8988T (cell line): ENCODE measurements around the gene ADGRL3.
"Not testable (repeated sequence)": the region's sequence is repeated elsewhere in the genome, so short reads cannot be mapped to it uniquely, and the experiment has no call there.

ENCODE experiments used
- DNase-seq: peaks from one replicate; pipeline ENCODE4 v3.0.0; 2011

ADGRL3 gene

GRCh38 chr4:61373901-61374440, 173.8 kb downstream of the ADGRL3 start:
- DNase-seq: no peak

DNA sequence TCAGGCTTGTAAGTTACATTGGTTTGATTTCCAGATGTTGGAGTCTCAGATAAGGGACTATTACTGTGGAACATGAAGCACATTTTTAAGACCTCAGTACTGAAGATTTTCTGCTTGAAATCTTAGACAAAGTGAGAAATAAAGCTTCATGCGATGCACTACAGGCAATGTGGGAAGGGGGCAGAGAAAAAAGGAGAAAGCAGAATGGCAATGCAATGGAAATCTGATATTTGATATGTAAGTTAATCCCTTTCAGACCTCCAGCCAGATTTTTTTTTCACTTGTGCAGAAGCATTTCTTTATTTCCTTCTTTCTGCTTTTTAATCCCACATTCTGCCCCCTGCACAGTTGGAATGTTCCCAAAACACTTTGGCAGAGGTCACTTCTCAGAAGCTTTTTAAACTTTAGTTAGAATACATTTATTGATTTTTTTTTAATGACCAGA, 174.3 kb downstream of the ADGRL3 start:
- DNase-seq: no peak

DNA sequence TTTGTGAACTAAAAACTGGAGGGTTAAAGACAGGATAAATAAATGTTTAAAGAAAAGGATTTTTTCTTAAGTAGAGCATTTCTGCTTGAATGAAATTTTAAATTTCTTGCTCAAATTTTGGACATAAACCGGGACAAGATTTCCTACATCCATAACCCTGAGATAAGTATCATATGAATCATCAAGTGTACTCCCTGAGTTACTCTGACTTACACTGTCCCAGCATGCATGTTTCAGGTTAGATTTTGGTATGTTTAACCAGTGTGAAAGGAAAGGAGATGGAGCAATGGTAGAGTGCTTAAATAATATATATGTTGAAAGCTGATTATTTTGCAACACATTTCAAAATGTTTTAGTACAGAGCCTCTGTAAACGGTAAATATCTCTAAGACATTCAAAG, 175.2 kb downstream of the ADGRL3 start:
- no peak for DNase-seq

DNA sequence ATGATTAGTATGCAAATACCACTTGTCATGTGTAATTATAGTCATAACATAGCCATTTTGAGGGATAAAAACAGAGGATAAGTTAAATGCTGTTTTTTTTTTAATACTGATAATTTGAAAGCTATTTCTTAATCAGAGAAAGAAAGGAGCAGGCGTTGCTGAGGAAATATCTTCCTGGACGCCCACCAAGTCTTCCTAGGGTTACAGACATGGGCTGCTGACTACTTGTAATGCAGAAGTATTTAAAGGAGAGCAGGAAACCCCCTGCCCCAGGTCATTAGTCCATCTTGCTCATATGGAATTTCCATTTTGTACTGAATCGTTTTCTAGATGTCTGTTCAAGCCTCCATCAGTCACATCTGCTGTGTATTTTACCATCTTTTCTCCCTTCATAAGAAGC, 176.2 kb downstream of the ADGRL3 start:
- no peak for DNase-seq

GRCh38 chr4:61379406-61379805, 179.3 kb downstream of the ADGRL3 start:
- DNase-seq: no peak

DNA sequence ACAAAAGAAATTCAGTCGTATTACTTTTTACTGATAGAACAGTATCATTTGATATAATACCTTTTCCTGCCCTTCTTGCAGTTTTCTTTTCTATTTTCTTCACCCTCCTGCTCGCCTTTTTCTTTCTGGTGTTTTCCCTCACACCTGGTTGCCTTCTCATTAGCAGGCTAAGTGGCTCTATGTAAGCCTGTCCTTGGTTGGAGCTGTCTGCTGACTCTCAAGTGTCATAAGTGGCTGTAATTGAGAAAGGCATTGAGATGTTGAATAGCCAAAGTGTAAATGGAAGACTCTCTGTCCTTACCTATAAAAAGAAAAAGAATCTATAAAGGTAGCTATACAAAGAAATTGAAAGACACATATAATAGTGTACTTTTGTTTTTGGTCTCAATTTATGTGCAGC, 180.7 kb downstream of the ADGRL3 start:
- DNase-seq: no peak

- DNase-seq: no peak
These were observed 185.1 kb downstream of the ADGRL3 start for GRCh38 chr4:61385256-61385655.

DNA sequence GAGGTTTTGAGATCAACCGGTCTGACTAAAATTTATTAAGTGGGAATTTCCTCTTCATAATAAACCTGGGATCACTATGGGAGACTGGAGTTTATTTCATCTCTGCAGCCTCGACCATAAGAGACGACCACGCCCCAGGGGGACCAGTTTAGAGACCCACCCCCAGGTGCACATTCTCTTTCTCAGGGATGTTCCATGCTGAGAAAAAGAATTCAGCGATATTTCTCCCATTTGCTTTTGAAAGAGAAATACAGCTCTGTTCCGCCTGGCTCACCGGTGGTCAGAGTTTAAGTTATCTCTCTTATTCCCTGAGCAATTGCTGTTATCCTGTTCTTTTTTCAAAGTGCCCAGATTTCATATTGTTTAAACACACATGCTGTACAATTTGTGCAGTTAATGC, 187.2 kb downstream of the ADGRL3 start:
- not testable (repeated sequence) for DNase-seq

DNA sequence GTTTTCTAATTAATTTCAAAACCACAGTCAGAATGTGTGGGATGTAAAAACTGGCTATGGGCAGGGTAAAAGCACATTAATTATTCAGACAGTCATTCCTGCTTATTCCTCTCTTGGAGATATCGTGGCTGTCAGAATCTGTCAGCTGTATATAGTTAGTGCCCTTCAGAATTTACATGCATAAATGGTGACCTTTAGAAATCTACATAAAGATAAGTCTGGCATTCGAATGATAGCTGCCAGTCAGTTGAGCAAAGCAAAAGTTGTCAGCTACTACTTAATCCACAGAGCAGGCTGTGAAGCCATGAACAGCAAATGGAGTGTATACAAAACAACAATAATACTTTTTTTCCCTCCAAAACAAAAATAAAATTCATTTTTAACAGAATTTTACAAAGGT, 189.5 kb downstream of the ADGRL3 start:
- no peak for DNase-seq

DNA sequence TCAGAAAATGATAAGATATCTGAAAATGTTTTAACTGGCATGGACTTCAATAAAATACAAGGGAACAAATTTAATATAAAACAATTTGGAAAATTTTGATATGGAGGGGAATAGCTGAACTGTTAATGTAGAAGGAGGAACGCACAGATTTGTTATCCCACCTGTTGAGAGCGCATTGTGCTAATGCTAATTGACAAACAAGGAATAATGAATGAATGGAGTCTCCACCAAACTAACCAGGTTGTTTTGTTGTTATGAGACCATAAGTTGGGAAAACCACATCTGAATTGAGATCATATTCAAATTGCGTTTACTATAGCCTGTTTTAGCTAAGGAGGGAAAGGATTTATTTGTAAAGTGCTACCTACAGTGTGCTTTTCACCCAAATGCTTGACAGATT, 195.6 kb downstream of the ADGRL3 start:
- DNase-seq: no peak

DNA sequence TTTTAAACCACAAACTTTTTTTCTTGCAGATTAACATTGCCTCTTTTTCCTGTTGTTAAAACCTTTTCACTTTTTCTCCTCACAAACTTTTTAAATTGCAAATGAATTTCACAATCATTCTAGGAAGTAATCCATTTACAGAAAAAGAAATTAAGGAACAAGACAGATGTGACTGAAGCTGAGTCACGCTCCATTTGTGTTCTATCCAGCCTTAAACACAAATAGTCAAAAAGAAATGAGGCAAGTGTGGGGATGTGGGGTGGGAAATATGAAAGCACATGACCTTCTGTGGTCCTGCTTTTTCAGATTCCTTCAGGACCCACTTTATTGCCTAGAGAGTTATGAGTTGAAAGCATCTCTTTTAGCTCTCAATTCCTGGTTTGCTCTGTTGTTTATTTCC, 197.0 kb downstream of the ADGRL3 start:
- DNase-seq: no peak

DNA sequence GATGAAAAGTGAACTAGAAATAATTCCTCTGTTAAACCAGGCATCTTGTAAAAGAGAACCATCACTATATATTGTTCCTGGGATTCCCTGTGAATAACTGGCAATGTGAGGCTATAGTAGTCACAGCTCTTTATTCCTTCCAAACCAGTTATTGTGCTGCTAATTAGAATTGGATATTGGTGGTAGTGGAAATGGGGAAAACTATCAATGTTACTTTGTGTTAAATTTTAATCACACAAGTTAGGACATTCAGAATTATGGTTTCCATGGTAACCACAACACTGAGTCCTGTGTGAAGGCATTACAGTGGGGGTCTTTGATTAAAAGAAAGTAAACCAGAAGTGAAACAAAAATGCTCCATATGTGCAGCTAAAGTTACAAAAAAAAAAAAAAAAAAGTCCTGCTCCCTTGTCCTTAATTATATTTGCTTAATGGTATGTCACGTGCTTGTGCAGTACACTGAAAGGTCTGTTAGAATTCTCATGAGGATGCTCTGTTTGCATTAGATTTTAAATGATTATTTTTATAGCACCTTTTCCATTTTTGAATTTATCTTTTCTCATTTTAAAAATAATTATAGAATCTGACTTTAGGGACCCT, 200.4 kb downstream of the ADGRL3 start:
- DNase-seq: no peak

GRCh38 chr4:61401771-61402170, 201.6 kb downstream of the ADGRL3 start:
- no peak for DNase-seq

DNA sequence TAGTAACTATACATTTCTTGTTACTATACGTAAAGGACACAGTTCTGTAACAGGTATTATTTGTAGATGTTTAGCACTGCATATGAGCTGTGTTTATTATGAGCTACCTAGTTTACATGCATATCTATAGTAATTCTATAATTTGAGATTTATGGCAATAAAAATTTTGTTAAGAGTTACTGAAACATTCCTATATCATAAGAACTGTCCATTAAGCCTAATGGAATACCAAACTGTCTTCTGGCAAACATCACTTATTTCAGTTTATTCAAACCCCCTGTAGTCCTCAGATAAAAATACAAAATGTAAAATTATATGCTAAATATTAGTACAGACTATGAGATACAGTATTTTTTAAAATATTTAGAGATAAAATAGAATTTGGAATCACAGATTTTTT, 205.2 kb downstream of the ADGRL3 start:
- no peak for DNase-seq

- DNase-seq: no peak
These were observed 206.6 kb downstream of the ADGRL3 start for GRCh38 chr4:61406677-61407076.

GRCh38 chr4:61407642-61408618, 207.8 kb downstream of the ADGRL3 start:
- no peak for DNase-seq

DNA sequence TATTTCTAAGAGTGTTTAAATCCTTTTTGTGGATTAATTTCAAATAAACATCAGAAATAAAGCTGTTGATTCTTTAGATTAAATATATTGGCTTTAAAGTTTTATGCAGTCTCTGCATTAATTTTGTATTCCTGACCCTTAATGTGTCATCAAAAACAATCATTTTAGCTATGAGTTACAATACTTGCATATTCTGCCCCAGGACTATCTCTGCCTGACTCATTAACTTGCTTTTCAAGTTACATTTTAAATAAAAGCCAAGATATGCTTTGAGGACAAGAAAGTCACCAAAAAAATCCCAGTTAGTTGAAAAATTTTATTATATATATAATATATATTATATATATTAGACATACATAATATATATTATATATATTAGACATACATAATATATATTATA, 208.7 kb downstream of the ADGRL3 start:
- no peak for DNase-seq

- DNase-seq: no peak
These were observed 211.1 kb downstream of the ADGRL3 start for GRCh38 chr4:61411241-61411640.

DNA sequence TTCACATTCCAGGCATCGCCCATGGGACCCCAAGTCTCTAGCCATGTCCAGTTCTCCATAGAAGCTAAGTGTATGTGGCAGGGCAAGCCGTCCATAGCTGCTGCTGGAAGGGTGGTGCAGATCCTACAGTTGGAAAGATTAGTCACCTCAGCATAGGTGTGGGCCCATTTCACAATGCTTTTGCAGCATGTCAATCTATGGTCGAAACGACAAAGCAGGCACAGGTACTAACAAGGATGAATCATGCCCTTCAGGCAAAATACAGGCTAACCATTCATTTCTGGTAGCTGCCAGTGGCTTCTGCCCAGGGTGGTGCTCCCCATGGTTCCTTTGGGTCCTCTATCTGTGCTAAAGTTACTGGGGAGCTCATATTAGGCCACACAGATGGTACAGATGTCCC, 225.2 kb downstream of the ADGRL3 start:
- no peak for DNase-seq

DNA sequence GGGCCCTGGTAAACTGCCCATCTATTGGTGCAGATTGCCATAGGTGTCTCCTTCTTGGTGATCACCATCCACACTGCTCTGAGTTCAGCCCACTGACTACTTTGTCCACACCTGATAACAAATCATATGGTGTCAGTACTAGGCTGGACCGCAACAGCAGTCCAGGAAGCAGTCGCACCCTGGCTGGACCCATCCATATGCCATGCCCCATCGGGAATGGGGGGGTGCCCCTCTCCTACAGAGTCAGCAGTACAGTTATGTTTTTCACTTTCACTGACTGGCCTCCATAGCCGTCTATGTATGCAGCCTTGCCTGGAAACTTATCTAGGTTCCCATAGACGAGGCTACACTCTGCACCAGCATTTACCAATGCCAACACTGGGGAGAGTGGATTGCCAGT, 226.1 kb downstream of the ADGRL3 start:
- DNase-seq: no peak

DNA sequence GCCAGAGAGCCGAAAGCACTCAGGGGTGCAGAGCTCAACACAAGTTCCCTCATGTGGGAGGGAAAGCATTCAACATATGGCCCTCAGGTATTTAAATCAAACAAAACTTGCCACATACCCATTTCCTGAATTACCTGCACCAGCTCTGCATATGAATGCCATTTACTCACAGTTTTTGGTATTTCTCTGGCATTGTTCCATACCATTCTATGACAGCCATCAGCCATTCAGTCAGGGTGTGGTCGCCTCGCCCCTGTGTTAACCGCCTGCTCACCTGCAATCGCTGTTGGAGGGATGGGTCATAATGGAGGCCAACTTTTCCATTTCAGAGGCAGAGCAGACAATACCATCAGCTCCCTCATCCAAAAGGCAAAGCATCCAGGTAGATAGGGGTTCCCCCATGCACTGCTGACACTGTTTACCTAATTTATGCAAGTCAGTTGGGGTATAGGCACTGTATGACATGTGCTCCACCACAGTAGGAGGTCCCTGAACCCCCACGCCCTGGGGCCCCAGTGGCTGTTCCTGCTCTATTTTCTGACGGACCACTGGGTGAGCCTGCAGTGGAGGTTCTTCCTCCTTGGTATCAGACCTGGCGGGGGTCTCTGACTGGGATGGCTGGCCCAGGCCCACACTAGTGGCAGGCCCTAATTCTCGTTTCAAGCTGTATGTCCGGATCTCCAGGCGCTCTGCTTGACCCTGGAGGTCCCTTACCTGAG, 227.1 kb downstream of the ADGRL3 start:
- no peak for DNase-seq

GRCh38 chr4:61427818-61428495, 227.8 kb downstream of the ADGRL3 start:
- DNase-seq: no peak

DNA sequence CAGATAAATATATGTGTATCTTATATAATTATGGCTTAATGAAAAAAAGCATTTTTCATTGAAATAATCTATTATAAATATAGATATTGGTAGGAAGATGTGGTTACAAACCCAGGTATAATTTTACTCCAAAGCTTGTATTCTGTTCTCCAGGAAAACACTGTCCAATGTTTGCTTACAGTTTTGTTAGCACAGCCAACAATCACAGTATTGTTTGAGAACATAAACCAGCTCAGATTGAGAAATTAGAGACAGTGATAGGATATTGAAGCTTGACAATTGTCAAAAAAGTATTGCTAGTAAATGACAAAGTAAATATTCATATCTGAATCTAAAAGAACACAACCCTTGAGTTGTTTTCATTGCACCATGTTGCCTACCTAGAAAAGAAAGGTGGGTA, 228.8 kb downstream of the ADGRL3 start:
- DNase-seq: no peak
